ENCODE measurements around the gene ZCRB1. TPM values are rescaled to one million over a fixed set of nuclear protein-coding genes. Genes with fewer than 3 reads are reported as not detected.

ZCRB1 gene, protein sequence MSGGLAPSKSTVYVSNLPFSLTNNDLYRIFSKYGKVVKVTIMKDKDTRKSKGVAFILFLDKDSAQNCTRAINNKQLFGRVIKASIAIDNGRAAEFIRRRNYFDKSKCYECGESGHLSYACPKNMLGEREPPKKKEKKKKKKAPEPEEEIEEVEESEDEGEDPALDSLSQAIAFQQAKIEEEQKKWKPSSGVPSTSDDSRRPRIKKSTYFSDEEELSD
- total RNA-seq (2021; ENCODE audit: unreplicated experiment) (68.1 TPM), Bru-seq, nascent RNA (percentile 83 among the genes with signal in this experiment), BruChase-seq, experiment 1, labeled RNA remaining after a 6-hour chase (percentile 87 among the genes with signal in this experiment), BruChase-seq, experiment 2, labeled RNA remaining after a 2-hour chase (percentile 71 among the genes with signal in this experiment)
- polyA plus RNA-seq (2012), result 66.4 and 78.3 TPM in 2 replicates
- long read RNA-seq, transcript ZCRB1-201 (8 exons, 1,827 nt), result major isoform, 41 of 84 reads
- long read RNA-seq, partial matches to known transcripts, result 41 of 84 reads
- long read RNA-seq, other reads (novel, unspliced or antisense), result 2 of 84 reads

GRCh38 chr12:42325653-42326474 lies at the start of gene ZCRB1, which contains the start of gene PPHLN1:
TSS of gene ZCRB1 (minus strand) at chr12:42326094. CDS start at chr12:42324102, 1,992 bp downstream.
TSS of gene PPHLN1 (plus strand) at chr12:42326167. CDS start at chr12:42335903, 9,736 bp downstream.
- Histone ChIP-seq H3K9me2 (ENCODE audit: insufficient read depth) (no peaks in the 10 kb centered on the region), H3K4me2 (ENCODE audit: low read length) (peak within 1 kb of the TSS; percentile 80), H3K79me2 (ENCODE audit: insufficient read depth, low read length) (peaks cover 66% of the 10 kb centered on the region), H3K9me3 (ENCODE audit: control insufficient read depth in 1 of 2, insufficient read depth in 1 of 2, low read depth in 1 of 2, low read length in 2 of 2) (no peaks in the 10 kb centered on the region), H3K4me1 (ENCODE audit: control insufficient read depth in 1 of 2, insufficient read depth in 2 of 2, low read length in 2 of 2) (peaks cover 9 to 16% of the 10 kb centered on the region in 2 experiments; a peak in 3 of 4 replicates), H3K27me3 (ENCODE audit: insufficient read depth, low read length) (no peaks in the 10 kb centered on the region), H3K4me3 (replicated peaks in 1 of 2; ENCODE audit: low read depth in 1 of 2, low read length in 2 of 2) (peak within 1 kb of the TSS; percentile 69 to 92), H4K20me1 (ENCODE audit: insufficient read depth) (no peaks in the 10 kb centered on the region), H2AFZ (ENCODE audit: low read depth, low read length, poor library complexity, severe bottlenecking) (no peak within 1 kb of the TSS), H3K27ac (ENCODE audit: low read depth, low read length) (peak within 1 kb of the TSS; percentile 53), H3K9ac (ENCODE audit: low read length) (peak within 1 kb of the TSS; percentile 75), H3K36me3 (ENCODE audit: control insufficient read depth in 1 of 2, insufficient read depth in 2 of 2, low read length in 2 of 2) (peaks cover 2 to 6% of the 10 kb centered on the region in 2 experiments; a peak in 2 of 4 replicates)
- ChIA-PET CTCF (no interaction called here), POLR2A (no interaction called here), RAD21 (ENCODE audit: low non-redundant PET in 1 of 2, low total read pairs in 2 of 2, uncharacterized antibody in 2 of 2, unreplicated experiment in 2 of 2) (no interaction called here)
- intact Hi-C loops (cut with micrococcal nuclease), result loop anchor here (5.0 kb wide), 1 partner anchor 89 kb away; the partner anchor contains the start of gene YAF2
- BruUV-seq (replicated peaks), result TSS peak; percentile 74
- TF ChIP-seq EGR1 (IDR thresholded peaks at IDR 0.05; ENCODE audit: low read depth), result 0 out of 2 replicates have a peak, but pooled peaks have one; percentile 14
- TF ChIP-seq, protein P1, sequence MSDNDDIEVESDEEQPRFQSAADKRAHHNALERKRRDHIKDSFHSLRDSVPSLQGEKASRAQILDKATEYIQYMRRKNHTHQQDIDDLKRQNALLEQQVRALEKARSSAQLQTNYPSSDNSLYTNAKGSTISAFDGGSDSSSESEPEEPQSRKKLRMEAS (IDR thresholded peaks at IDR 0.05), result no peak; the same call in none of the 2 replicates
- peak; percentile 25 for TF ChIP-seq TCF7L2 (IDR thresholded peaks at IDR 0.05; ENCODE audit: borderline replicate concordance, extremely low read depth, insufficient read depth, insufficient read length)
- TF ChIP-seq POLR2AphosphoS5 (IDR thresholded peaks at IDR 0.05; ENCODE audit: low read depth, low read length), result peak; percentile 93
- peak; percentile 76 for TF ChIP-seq POLR2A (IDR thresholded peaks at IDR 0.05; ENCODE audit: borderline replicate concordance, extremely low read depth, insufficient read depth, insufficient read length)
- TF ChIP-seq ZFX (IDR thresholded peaks at IDR 0.05), result peak; percentile 92
- TF ChIP-seq SIN3A (IDR thresholded peaks at IDR 0.05; ENCODE audit: low read depth), result peak; percentile 82
- TF ChIP-seq CTCF (IDR thresholded peaks at IDR 0.05 in 2 of 3, conservative IDR thresholded peaks at IDR 0.05 in 1 of 3; ENCODE audit: borderline replicate concordance in 1 of 3, insufficient read depth in 1 of 3, low read depth in 2 of 3, low read length in 2 of 3), result no peak
- TF ChIP-seq SRF (IDR thresholded peaks at IDR 0.05; ENCODE audit: low read depth), result peak; percentile 85
- TF ChIP-seq EZH2phosphoT487 (IDR thresholded peaks at IDR 0.05; ENCODE audit: borderline replicate concordance), result no peak
- no peak for TF ChIP-seq YY1 (IDR thresholded peaks at IDR 0.05; ENCODE audit: extremely low read depth, insufficient replicate concordance, low read depth, low read length)
- TF ChIP-seq CBX3 (IDR thresholded peaks at IDR 0.05; ENCODE audit: low read depth), result 0 out of 2 replicates have a peak, but pooled peaks have one; percentile 53
- TF ChIP-seq ELF1 (IDR thresholded peaks at IDR 0.05; ENCODE audit: borderline replicate concordance, low read depth), result peak; percentile 85
- peak; percentile 51 for DNase-seq (ENCODE audit: low read depth, low spot score)
- peak; percentile 97 for ATAC-seq
